NCI-H82 treated with DMSO at 0.1 percent for 48 hours (cell line): Measurements from ENCODE around the gene RBFOX2.
"Not testable (repeated sequence)": the region's sequence is repeated elsewhere in the genome, so short reads cannot be mapped to it uniquely, and the experiment has no call there.

Experiments used
- DNase-seq: peaks from one replicate; lab custom pipeline; 2025; ENCODE audit not compliant: unreplicated experiment; lab: John Stamatoyannopoulos, UW

The RBFOX2 gene

GRCh38 chr22:36010090-36010489 is 18.5 kb downstream of the RBFOX2 start:
- no peak for DNase-seq

DNA sequence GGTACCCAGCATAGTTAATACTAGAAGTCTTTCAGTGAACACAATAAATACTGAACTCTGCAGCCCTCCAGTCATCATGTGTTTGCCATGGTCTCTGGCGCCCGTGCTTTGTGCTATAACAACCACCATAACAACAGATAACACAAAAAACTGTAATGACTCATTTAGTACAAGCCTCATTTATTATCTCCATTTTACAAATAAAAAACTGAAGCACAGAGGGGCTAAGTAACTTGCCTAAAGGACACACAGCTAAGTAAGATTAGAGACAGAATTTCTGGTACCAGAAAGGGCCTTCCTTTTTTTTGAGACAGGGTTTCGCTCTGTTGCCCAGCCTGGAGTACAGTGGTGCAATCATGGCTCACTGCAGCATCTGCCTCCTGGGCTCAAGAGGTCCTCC is 19.5 kb downstream of the RBFOX2 start:
- DNase-seq, result no peak

DNA sequence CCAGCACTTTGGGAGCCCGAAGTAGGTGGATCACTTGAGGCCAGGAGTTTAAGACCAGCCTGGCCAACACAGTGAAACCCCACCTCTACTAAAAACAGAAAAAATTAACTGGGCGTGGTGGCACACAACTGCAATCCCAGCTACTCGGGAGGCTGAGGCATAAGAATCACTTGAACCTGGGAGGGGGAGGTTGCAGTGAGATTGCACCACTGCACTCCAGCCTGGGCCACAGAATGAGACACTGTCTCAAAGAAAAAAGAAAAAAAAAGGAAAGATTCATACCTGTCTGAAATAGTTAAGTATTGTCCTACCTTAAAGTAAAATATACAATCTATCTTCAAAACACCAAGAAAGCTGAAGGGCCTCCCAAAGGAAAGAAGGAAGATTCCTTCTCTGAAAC is 20.1 kb downstream of the RBFOX2 start:
- DNase-seq, result no peak

DNA sequence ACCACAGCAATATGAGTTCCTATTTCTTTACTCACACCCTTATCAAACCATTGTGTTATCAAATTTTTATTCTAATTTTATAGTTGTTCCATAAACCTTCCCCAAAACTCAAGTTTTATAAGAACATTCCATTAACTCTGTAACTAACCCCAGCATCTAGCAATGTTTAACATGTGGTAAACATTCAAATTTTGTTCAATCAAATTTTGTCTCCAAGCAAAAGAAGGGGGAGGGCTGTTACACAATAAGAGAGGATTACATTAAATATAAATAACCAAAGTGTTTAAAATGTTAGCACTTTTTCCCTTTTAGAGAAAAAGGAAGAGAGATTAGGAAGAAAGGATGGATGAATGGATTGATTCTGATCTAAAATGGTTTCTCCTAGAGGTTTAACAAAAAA is 20.5 kb downstream of the RBFOX2 start:
- DNase-seq, result no peak

- no peak for DNase-seq
Measured at GRCh38 chr22:36003972-36004674, 24.5 kb downstream of the RBFOX2 start.

- DNase-seq, result no peak
Measured at GRCh38 chr22:36002718-36003260, 25.8 kb downstream of the RBFOX2 start.

DNA sequence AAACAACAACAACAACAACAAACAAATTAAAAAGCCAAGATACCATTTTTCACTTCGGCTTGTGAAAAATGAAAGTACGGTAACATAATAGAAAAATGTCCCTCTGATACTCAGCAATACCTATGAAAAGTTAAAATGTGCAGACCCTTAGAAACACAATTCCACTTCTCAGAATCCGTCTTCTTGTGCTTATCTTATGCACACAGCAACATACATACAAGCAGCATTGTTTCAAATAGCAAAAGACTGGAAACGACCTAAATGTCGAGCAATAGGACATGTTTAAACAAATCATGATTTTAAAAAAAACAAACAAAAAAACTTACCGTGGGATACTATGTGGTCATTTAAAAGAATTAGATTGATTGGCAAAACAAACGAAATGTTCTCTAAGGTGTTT is 26.5 kb downstream of the RBFOX2 start:
- DNase-seq, result no peak

GRCh38 chr22:35998748-35999147 is 29.9 kb downstream of the RBFOX2 start:
- DNase-seq, result no peak

- no peak for DNase-seq
Measured at GRCh38 chr22:35997438-35997837, 31.2 kb downstream of the RBFOX2 start.

GRCh38 chr22:35996596-35996995 is 32.0 kb downstream of the RBFOX2 start:
- DNase-seq, result no peak

GRCh38 chr22:35995772-35996171 is 32.9 kb downstream of the RBFOX2 start:
- no peak for DNase-seq

- no peak for DNase-seq
Measured at GRCh38 chr22:35995348-35995747, 33.3 kb downstream of the RBFOX2 start.

- not testable (repeated sequence) for DNase-seq
Measured at GRCh38 chr22:35993727-35994126, 34.9 kb downstream of the RBFOX2 start.

- no peak for DNase-seq
Measured at GRCh38 chr22:35993048-35993714, 35.4 kb downstream of the RBFOX2 start.

DNA sequence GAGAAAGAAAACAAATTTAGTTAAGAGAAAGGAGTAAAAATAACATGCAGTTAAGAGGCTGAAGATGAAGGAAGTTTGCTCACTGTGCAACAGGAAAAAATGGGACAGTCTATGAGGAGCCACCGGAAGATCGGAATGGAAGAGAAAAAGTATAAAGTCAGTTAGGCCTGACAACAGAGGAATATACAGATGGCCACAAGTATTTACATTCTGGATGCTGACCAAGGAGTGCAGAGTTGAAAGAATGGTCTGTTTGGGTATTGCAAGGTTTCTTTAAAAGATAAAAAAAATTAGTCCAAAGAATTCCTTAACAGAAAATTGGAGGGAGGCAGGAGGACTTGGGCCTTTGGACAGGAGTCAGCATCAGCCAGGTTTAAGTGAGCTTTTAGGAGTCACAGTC is 37.5 kb downstream of the RBFOX2 start:
- no peak for DNase-seq

DNA sequence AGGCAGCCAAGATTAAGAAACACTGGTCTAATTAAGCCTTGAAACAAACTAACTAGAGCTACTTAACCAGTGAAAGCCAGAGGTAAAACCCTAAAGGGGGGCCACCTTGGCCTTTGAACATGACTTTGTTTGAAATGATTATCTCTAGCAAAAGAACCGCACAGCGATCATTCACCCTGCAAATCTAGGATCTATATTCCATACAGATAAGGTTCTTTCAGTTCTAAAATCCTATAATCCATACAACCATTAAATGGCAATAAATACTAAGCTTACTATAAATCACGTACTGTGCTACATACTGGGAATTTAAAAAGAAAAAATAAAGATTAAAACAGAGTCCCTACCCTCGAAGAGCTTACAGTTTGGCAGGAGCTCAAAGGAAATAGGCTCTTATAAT is 40.6 kb downstream of the RBFOX2 start:
- DNase-seq, result no peak

DNA sequence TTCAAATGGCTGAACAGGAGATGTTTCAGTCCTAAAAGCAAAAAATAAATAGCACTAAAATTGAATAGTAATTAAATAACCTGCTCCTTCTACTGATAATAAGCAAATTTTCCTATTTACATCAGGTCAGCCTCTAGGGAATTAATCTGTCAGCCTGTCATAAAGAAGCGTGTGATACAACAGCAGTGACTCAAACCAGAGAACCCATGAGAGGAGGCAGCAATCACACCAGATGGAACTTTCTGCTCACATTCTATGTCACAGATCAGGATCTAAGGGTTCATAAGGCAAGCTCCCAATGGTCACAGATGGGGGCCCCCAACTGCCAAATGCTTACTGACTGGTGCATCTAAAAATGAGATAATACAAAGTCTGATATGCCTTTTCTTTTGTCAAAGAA is 41.1 kb downstream of the RBFOX2 start:
- DNase-seq, result no peak

- no peak for DNase-seq
Measured at GRCh38 chr22:35986088-35986487, 42.5 kb downstream of the RBFOX2 start.

- no peak for DNase-seq
Measured at GRCh38 chr22:35985371-35985770, 43.3 kb downstream of the RBFOX2 start.

DNA sequence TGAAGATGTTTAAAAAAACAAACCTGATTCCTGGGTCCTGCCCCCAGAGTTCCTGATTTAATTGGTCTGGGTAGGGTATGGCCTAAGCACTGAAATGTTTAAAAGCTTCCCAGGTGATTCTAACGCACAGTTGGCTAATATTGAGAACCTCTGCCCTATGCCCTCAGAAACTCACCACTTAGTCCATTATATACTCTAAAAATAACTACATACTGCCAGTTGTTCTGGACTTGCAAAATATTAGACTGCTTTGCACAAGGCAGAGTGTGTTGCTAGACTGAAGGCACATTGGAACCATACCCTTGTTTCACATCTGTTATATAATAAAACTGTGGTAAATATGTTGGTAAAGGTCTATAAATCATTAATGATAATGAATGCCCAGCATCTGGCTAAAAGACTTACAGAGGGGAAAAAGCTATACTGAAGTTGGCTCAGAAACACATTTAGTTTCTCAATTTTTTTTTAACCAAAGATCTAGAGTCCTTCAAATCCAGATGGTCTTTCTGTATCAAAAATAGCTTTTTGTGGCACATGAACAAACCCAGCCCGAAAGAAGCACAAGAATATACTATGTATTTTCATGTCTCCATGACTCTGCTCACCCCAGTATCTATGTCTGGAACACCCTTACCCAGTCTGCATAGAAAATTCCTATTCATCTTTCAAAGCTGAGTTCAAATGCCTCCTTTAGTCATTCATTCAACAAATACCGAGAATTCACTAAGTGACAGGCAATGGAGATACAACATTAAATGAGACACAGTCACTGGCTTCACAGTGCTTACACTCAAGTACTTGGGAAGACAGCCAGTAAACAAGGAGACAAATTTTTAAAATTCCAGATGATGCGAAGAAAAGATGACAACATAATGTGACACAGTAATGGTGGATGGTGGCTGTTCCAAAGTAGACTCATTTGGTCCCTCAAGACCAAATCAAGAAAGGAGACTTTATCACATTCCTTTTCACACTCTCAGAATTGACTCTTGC is 44.1 kb downstream of the RBFOX2 start:
- DNase-seq, result no peak

- no peak for DNase-seq
Measured at GRCh38 chr22:35981900-35982299, 46.7 kb downstream of the RBFOX2 start.
